A172 (cell line): ENCODE data around the gene MYH13. TPM values are rescaled to one million over a fixed set of nuclear protein-coding genes. Genes with fewer than 3 reads are reported as not detected.

Experiments
- DNase-seq: peaks from one replicate; pipeline ENCODE4 v3.0.0-alpha.2; 2015; ENCODE audit warnings: low spot score
- total RNA-seq: library from RNA; depleted of rRNA; stranded (reverse); fragments of >200 nt; shearing (Covaris generic); gene quantifications from 2 replicates; pipeline ENCODE4 v1.2.3, GENCODE V29; 2014; rRNA removed

MYH13 gene
- total RNA-seq, 1 experiment from 2014 or later: not detected

DNA sequence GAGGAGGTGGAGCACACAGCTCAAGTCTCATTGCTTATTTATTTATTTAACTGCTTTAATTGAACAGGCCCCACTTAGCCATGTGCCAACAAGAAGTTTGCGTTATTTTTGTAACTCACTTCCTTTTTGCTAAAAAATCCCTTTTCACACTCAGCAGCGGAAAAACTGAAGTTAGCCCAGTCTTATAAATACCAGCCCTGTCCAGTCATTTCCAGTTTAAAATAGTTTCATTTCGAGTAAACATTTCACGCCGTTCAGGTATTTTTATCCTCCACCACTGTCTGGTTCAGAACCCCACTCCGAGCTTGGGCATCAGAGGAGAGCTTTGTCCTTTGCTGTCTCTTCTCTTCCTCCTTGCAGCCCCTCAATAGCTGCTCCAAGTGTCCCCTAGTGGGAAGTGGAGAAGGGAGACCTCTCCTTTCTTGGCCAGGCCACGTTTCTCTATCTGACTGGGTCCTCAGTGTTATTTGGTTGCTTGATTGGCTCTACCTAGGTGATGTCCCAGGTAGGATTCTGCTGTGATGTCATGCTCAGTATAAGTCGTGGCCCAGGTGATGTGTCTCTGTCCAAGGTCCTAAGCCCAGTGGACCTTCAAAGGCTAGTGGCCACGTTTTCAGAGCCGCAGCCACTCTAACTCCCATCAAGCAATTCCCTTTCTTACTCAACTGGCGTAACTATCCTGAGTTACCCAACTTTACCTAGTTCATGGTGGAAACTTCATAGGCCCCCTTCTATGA, 121.4 kb downstream of the MYH13 start:
- no peak for DNase-seq

Other genes with a start within 250 kb of the MYH13 start
- gene GAS7, start 174.4 kb downstream of the MYH13 start, total RNA-seq: 0.07 and 0.10 TPM in 2 replicates
- not detected in 2 replicates for gene MYH8, start 48.9 kb upstream of the MYH13 start, total RNA-seq
- not detected in 2 replicates for gene MYH4, start 96.6 kb upstream of the MYH13 start, total RNA-seq
- gene MYH1, start 145.5 kb upstream of the MYH13 start, total RNA-seq: not detected in 2 replicates
- gene MYH2, start 176.7 kb upstream of the MYH13 start, total RNA-seq: 0.12 and 0.17 TPM in 2 replicates